GM12891 (cell line): Measurements from ENCODE around the gene PELI3.

Experiments used
- PAX5 ChIP-seq: IDR thresholded peaks from 2 replicates; pipeline ENCODE4 v1.6.1; 2011; ENCODE audit warnings: low read length, moderate library complexity, mild to moderate bottlenecking; ENCODE audit not compliant: insufficient read depth, severe bottlenecking
- POLR2A ChIP-seq: IDR thresholded peaks from 2 replicates; pipeline ENCODE4 v1.6.1; 2011; ENCODE audit warnings: low read depth, low read length, control low read depth
- POLR2AphosphoS5 ChIP-seq: IDR thresholded peaks from 2 replicates; pipeline ENCODE4 v1.6.1; 2011; ENCODE audit warnings: low read depth, low read length, control low read depth
- SPI1 ChIP-seq: IDR thresholded peaks from 2 replicates; pipeline ENCODE4 v1.6.1; 2011; ENCODE audit warnings: low read depth, low read length, control low read depth
- TAF1 ChIP-seq: IDR thresholded peaks from 2 replicates; pipeline ENCODE4 v1.6.1; 2011; ENCODE audit warnings: low read depth, low read length, control low read depth

- TF ChIP-seq POLR2A (peak; percentile 92), POLR2AphosphoS5 (peak; percentile 88), PAX5 (no peak), TAF1 (peak; percentile 56; the same call in 1 of the 2 replicates), SPI1 (peak; percentile 44; the same call in 1 of the 2 replicates)
Observed at GRCh38 chr11:66480117-66480938, 13.6 kb downstream of the PELI3 start, which contains the start of gene DPP3.
